ENCODE results near the gene GOLPH3. TPM values are rescaled to one million over a fixed set of nuclear protein-coding genes. Genes with fewer than 3 reads are reported as not detected.

GOLPH3 gene
- total and polyA plus RNA-seq, 9 donors = 54.2 to 88.9 (median 80.2) TPM

GRCh38 chr5:32110111-32110696, 63.9 kb downstream of the GOLPH3 start:
- H3K4me1 ChIP-seq (ENCODE audit: insufficient read depth) = peaks cover 1% of the 10 kb centered on the region
- no peaks in the 10 kb centered on the region for H3K27me3 ChIP-seq
- H3K9me3 ChIP-seq = no peaks in the 10 kb centered on the region
- intact Hi-C loops (cut with DNase I) = no loop called here
- WGBS, 3 donors = 81 to 88% (median 82%) methylated on average over 5 of the region's 5 CpGs
- H3K36me3 ChIP-seq = no peaks in the 10 kb centered on the region
- TF ChIP-seq, protein P1, sequence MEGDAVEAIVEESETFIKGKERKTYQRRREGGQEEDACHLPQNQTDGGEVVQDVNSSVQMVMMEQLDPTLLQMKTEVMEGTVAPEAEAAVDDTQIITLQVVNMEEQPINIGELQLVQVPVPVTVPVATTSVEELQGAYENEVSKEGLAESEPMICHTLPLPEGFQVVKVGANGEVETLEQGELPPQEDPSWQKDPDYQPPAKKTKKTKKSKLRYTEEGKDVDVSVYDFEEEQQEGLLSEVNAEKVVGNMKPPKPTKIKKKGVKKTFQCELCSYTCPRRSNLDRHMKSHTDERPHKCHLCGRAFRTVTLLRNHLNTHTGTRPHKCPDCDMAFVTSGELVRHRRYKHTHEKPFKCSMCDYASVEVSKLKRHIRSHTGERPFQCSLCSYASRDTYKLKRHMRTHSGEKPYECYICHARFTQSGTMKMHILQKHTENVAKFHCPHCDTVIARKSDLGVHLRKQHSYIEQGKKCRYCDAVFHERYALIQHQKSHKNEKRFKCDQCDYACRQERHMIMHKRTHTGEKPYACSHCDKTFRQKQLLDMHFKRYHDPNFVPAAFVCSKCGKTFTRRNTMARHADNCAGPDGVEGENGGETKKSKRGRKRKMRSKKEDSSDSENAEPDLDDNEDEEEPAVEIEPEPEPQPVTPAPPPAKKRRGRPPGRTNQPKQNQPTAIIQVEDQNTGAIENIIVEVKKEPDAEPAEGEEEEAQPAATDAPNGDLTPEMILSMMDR (IDR thresholded peaks at IDR 0.05) = no peak
- TF ChIP-seq POLR2A (IDR thresholded peaks at IDR 0.05) (no peak), EP300 (IDR thresholded peaks at IDR 0.05) (no peak)
- no peak for DNase-seq
- H3K4me3 ChIP-seq = no peak overlapping the region
- H3K27ac ChIP-seq = no peak overlapping the region

- no peaks in the 10 kb centered on the region for H3K27me3 ChIP-seq
- H3K9me3 ChIP-seq = no peaks in the 10 kb centered on the region
- DNase-seq = no peak
- H3K4me1 ChIP-seq (ENCODE audit: insufficient read depth) = peaks cover 1% of the 10 kb centered on the region
- intact Hi-C loops (cut with DNase I) = no loop called here
- TF ChIP-seq, protein P1 (IDR thresholded peaks at IDR 0.05) = no peak
- no peak for TF ChIP-seq POLR2A (IDR thresholded peaks at IDR 0.05)
- no peak for TF ChIP-seq EP300 (IDR thresholded peaks at IDR 0.05)
- H3K4me3 ChIP-seq = no peak overlapping the region
- no peak overlapping the region for H3K27ac ChIP-seq
- H3K36me3 ChIP-seq = no peaks in the 10 kb centered on the region
- WGBS, 3 donors = 90 to 92% (median 90%) methylated on average over 10 of the region's 10 CpGs
These were observed 64.9 kb downstream of the GOLPH3 start for GRCh38 chr5:32109236-32109635.

- intact Hi-C loops (cut with DNase I) = no loop called here
- Histone ChIP-seq H3K27me3 (no peaks in the 10 kb centered on the region), H3K4me3 (no peak overlapping the region), H3K36me3 (no peaks in the 10 kb centered on the region), H3K27ac (no peak overlapping the region), H3K9me3 (no peaks in the 10 kb centered on the region), H3K4me1 (ENCODE audit: insufficient read depth) (peaks cover 1% of the 10 kb centered on the region)
- 86 to 91% (median 87%) methylated on average over 4 of the region's 4 CpGs for WGBS, 3 donors
- TF ChIP-seq, protein P1 (IDR thresholded peaks at IDR 0.05) = no peak
- TF ChIP-seq POLR2A (IDR thresholded peaks at IDR 0.05) = no peak
- no peak for TF ChIP-seq EP300 (IDR thresholded peaks at IDR 0.05)
- DNase-seq = no peak
These were observed 66.0 kb downstream of the GOLPH3 start for GRCh38 chr5:32108167-32108566.

- no peak for DNase-seq
- WGBS, 3 donors = 58 to 92% (median 77%) methylated on average over 4 of the region's 4 CpGs
- Histone ChIP-seq H3K4me1 (ENCODE audit: insufficient read depth) (peaks cover 1% of the 10 kb centered on the region), H3K27ac (no peak overlapping the region), H3K36me3 (no peaks in the 10 kb centered on the region), H3K27me3 (no peaks in the 10 kb centered on the region), H3K4me3 (no peak overlapping the region), H3K9me3 (no peaks in the 10 kb centered on the region)
- intact Hi-C loops (cut with DNase I) = no loop called here
- TF ChIP-seq, protein P1 (IDR thresholded peaks at IDR 0.05) = no peak
- no peak for TF ChIP-seq EP300 (IDR thresholded peaks at IDR 0.05)
- no peak for TF ChIP-seq POLR2A (IDR thresholded peaks at IDR 0.05)
These were observed 66.8 kb downstream of the GOLPH3 start for GRCh38 chr5:32107291-32107690.

All from ovary (tissue), 9 donors.